ENCODE measurements around the gene CPT2.

Gene CPT2

DNA sequence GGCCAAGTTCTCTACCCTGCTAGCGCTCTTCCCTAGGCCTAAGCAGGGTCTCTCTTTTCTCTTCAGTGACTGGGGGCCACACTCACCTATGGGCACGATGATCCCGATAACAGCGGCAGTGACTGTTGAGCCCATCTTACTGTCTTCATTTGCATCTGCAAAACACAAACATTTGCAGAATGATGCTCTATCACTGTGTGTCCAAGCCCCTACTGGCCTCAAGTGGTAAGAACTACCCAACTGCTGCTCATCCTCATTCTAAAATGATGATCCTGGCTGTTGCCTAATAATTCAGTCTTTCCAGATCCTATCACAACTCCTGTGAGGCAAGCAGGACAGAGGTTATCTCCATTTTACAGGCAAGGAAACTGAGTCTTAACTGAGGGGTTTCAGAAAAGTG is 58.4 kb downstream of the CPT2 start:
- peaks cover 94% of the 10 kb centered on the region for H3K36me3 ChIP-seq (ENCODE audit: low read depth)

DNA sequence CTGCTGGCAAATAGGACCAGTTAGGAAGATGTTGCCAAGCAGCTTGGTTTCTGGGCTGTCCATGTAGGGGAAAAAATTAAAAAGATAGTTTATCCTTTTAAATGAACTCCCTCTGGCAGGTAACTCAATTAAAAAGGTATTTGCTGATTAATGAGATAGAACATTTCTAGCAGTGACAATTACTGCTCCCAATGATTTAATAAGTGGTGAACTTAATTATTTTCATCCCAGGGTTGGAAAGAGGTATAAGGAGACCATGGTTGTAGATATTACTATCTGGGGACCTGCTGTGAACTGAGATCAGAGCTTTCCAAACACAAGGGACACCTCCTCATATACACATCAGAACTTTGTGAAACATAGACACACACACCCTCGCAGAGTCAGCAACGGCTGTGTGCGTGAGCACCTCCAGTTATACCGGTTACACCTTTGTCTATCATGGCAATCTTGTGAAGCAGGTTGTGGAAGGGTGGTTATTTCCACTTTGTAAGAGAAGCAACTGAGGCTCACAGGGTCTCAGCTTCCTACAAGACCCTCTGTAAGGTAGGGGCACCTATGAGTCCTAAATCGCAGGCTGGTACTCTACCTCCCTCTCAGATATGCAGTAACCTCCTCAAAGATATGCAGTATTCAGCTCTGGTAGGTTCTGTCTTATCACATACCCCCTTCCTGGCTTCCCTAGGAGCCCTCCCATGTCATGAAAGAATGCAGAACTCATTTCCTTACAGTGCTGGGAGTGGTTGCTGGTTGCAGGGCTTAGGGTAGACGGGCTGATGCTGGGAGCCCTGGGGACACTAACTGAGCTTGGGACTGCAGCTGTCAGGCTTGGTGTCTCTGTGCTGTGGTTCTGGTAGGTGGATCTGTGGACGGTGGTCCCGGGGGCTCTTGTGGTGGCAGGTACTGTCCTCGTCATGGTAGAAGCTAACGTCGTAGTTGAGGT is 60.2 kb downstream of the CPT2 start:
- no peaks in the 10 kb centered on the region for H3K9me3 ChIP-seq (ENCODE audit: severe bottlenecking)
- no peaks in the 10 kb centered on the region for H3K27me3 ChIP-seq (ENCODE audit: insufficient read depth, poor library complexity, severe bottlenecking)
- TF ChIP-seq, protein P1, sequence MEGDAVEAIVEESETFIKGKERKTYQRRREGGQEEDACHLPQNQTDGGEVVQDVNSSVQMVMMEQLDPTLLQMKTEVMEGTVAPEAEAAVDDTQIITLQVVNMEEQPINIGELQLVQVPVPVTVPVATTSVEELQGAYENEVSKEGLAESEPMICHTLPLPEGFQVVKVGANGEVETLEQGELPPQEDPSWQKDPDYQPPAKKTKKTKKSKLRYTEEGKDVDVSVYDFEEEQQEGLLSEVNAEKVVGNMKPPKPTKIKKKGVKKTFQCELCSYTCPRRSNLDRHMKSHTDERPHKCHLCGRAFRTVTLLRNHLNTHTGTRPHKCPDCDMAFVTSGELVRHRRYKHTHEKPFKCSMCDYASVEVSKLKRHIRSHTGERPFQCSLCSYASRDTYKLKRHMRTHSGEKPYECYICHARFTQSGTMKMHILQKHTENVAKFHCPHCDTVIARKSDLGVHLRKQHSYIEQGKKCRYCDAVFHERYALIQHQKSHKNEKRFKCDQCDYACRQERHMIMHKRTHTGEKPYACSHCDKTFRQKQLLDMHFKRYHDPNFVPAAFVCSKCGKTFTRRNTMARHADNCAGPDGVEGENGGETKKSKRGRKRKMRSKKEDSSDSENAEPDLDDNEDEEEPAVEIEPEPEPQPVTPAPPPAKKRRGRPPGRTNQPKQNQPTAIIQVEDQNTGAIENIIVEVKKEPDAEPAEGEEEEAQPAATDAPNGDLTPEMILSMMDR (IDR thresholded peaks at IDR 0.05; ENCODE audit: poor library complexity, severe bottlenecking) = no peak
- no peak overlapping the region for H3K4me3 ChIP-seq (ENCODE audit: severe bottlenecking)
- no peaks in the 10 kb centered on the region for H3K4me1 ChIP-seq (ENCODE audit: insufficient read depth, poor library complexity, severe bottlenecking)
- no peak for ATAC-seq (ENCODE audit: low read depth)
- no peak overlapping the region for H3K27ac ChIP-seq (ENCODE audit: poor library complexity, severe bottlenecking)
- no peak for DNase-seq (ENCODE audit: low spot score)
- H3K36me3 ChIP-seq (ENCODE audit: low read depth) = peaks cover 94% of the 10 kb centered on the region

More for the DNA sequence above, 58.4 kb downstream of the CPT2 start:
- H3K4me3 ChIP-seq (ENCODE audit: severe bottlenecking) = no peak overlapping the region
- H3K27ac ChIP-seq (ENCODE audit: poor library complexity, severe bottlenecking) = no peak overlapping the region
- DNase-seq (ENCODE audit: low spot score) (no peak), ATAC-seq (ENCODE audit: low read depth) (0 out of 3 replicates have a peak, but pooled peaks have one; percentile 29)
- H3K27me3 ChIP-seq (ENCODE audit: insufficient read depth, poor library complexity, severe bottlenecking) = no peaks in the 10 kb centered on the region
- H3K4me1 ChIP-seq (ENCODE audit: insufficient read depth, poor library complexity, severe bottlenecking) = no peaks in the 10 kb centered on the region
- TF ChIP-seq, protein P1 (IDR thresholded peaks at IDR 0.05; ENCODE audit: poor library complexity, severe bottlenecking) = no peak
- H3K9me3 ChIP-seq (ENCODE audit: severe bottlenecking) = no peaks in the 10 kb centered on the region

DNA sequence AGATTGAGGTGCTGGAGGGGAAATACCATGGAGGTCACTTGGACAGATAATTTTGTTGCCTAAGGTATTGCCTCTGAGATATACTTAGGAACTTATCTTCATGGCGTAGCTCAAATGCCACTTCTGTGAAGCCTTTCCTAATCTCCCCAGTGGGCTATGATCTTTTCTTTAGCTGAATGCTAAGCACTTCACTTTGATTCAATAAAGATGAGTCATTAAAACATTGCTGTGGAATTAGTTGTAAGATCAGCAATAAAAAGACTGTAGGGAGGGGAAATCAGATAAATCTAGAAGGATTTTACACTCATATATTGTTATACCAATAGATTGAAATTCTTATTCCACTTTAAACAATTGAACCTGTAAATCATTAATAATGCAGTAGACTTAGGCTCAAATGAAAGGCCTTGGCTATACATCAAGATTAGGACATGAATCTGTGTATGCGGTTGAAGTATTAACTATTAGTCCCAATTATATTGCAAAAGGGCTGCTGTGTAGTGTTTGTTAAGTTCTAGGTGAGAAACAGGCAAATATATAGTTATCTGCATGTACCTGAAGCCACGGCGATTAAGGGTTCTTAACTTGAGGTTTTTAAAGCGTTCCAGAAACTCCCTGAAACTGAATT is 60.9 kb downstream of the CPT2 start:
- DNase-seq (ENCODE audit: low spot score) (no peak), ATAC-seq (ENCODE audit: low read depth) (no peak)
- TF ChIP-seq, protein P1 (IDR thresholded peaks at IDR 0.05; ENCODE audit: poor library complexity, severe bottlenecking) = no peak
- Histone ChIP-seq H3K36me3 (ENCODE audit: low read depth) (peaks cover 94% of the 10 kb centered on the region), H3K4me1 (ENCODE audit: insufficient read depth, poor library complexity, severe bottlenecking) (no peaks in the 10 kb centered on the region), H3K27me3 (ENCODE audit: insufficient read depth, poor library complexity, severe bottlenecking) (no peaks in the 10 kb centered on the region), H3K4me3 (ENCODE audit: severe bottlenecking) (no peak overlapping the region), H3K9me3 (ENCODE audit: severe bottlenecking) (no peaks in the 10 kb centered on the region), H3K27ac (ENCODE audit: poor library complexity, severe bottlenecking) (no peak overlapping the region)

DNA sequence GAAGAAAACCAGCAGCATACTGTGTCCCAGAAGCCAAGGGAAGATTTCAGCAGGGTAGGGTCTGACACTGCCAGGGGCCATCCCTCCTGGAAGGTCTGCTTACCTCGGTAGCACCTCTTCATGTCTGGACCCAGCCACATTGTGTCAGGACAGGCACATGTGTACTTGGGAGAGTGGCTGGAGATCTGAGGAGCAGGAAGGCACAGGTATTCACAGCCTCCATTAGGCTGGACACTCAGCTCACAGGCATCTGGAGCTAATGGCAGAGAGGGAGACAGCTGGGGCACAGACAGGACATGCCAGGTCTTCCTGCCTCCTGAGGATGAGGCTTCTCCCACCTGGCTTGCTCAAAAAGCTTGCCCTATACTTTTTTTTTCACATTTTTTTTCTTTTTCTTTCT is 61.6 kb downstream of the CPT2 start:
- ATAC-seq (ENCODE audit: low read depth) = no peak
- no peaks in the 10 kb centered on the region for H3K27me3 ChIP-seq (ENCODE audit: insufficient read depth, poor library complexity, severe bottlenecking)
- H3K36me3 ChIP-seq (ENCODE audit: low read depth) = peaks cover 91% of the 10 kb centered on the region

More for the DNA sequence above, 61.6 kb downstream of the CPT2 start:
- no peak for DNase-seq (ENCODE audit: low spot score)
- Histone ChIP-seq H3K4me3 (ENCODE audit: severe bottlenecking) (no peak overlapping the region), H3K27ac (ENCODE audit: poor library complexity, severe bottlenecking) (no peak overlapping the region), H3K4me1 (ENCODE audit: insufficient read depth, poor library complexity, severe bottlenecking) (no peaks in the 10 kb centered on the region), H3K9me3 (ENCODE audit: severe bottlenecking) (no peaks in the 10 kb centered on the region)
- TF ChIP-seq, protein P1 (IDR thresholded peaks at IDR 0.05; ENCODE audit: poor library complexity, severe bottlenecking) = no peak

Measured in RWPE2 (cell line).